C4-2B (cell line): Measurements from ENCODE around the gene IMPACT.

Experiments
- ZFX ChIP-seq: fragments of 450-650 bp; IDR thresholded peaks from 2 replicates; pipeline ENCODE4 v1.6.1; 2017
- TF ChIP-seq, protein P1 (sequence below): fragments of 450-650 bp; conservative IDR thresholded peaks from 2 replicates; pipeline ENCODE4 v1.5.1; 2017; ENCODE audit warnings: mild to moderate bottlenecking

DNA sequence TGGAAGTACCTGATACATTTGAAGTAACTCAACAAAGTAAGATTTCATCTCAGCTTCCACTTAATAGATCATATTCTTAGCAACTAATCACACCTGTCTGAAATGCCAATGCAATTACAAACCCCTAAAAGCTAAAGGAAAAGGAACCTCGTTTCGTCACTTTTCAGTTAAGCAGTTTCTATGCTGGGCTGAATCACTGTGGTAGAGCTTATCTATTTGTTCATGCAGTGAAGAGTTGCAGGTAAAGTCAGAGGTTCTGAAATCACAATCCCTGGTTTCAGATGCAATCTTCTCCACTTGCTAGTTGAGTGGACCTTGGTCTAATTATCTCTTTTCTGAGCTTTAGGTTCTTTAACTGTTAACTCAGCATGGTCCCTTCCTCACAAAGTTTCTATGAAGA lies 40.3 kb downstream of the IMPACT start:
- TF ChIP-seq, protein P1, sequence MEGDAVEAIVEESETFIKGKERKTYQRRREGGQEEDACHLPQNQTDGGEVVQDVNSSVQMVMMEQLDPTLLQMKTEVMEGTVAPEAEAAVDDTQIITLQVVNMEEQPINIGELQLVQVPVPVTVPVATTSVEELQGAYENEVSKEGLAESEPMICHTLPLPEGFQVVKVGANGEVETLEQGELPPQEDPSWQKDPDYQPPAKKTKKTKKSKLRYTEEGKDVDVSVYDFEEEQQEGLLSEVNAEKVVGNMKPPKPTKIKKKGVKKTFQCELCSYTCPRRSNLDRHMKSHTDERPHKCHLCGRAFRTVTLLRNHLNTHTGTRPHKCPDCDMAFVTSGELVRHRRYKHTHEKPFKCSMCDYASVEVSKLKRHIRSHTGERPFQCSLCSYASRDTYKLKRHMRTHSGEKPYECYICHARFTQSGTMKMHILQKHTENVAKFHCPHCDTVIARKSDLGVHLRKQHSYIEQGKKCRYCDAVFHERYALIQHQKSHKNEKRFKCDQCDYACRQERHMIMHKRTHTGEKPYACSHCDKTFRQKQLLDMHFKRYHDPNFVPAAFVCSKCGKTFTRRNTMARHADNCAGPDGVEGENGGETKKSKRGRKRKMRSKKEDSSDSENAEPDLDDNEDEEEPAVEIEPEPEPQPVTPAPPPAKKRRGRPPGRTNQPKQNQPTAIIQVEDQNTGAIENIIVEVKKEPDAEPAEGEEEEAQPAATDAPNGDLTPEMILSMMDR: no peak
- no peak for TF ChIP-seq ZFX
